ENCODE measurements around the gene KANSL1L.
A peak's percentile ranks its signal among the peaks of the same experiment; 100 is the strongest.
"Not testable (repeated sequence)": the region's sequence is repeated elsewhere in the genome, so short reads cannot be mapped to it uniquely, and the experiment has no call there.

Gene KANSL1L

GRCh38 chr2:210171309-210172218, at the start of gene KANSL1L:
Gene KANSL1L (minus strand): TSS chr2:210171409. CDS start chr2:210154582, 16,827 bp downstream.
- DNase-seq, result peak; percentile 87

DNA sequence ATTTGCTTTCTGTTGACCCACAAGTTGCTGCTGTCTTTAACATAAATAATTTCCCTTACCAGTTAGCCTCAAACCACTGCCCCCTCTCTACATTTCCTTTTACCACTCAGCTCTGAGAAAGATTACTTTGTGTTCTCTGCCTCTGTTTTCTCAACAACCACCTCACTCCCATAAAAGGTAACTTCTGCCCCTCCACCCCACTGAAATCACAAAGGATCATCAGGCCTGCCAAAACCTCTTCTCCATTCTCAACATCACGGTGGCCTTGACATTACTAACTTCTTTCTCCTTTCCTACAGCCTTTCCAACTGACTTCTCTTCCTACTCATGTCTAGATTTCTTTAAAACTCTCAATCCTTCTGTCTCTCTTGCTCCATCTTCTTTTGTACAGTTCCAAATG, 43.9 kb upstream of the KANSL1L start:
- no peak for DNase-seq

DNA sequence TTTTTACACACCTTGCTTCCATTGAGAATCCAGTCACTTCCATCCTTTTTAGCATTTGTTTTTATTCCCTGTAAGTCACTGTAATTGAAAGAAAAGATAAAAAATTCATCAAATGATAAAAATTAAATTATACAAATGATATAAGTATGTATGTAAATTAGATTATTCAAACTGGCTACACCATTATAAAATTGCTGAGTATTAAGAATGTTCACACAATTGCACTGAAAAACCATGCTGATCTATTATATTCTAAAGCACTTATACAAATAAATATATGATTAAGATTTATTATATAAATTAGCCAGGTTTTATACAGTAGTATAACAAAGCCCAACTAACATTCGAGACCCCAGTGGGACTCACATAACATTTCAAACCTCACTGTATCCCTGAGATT, 39.0 kb upstream of the KANSL1L start:
- no peak for DNase-seq

DNA sequence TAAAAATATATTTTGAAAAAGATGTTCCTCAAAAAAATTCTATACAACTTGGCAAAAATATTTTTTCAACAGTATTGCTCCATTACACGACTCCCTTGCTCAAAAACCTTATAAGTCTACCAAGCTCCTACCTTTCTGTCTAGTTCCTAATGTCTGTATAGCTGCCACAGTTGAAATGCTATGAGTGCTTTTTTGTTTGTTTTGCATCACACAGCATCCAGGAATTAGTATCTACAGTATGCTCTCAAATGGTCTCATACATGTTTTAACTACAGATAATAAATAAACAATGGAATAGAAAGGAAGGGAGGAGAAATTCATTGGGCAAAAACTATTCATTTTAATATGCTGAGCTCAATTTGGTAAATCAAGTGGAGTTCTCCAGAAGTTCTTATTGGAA, 36.7 kb upstream of the KANSL1L start:
- DNase-seq, result no peak

GRCh38 chr2:210203558-210203957, 32.3 kb upstream of the KANSL1L start:
- no peak for DNase-seq

- no peak for DNase-seq
Observed at GRCh38 chr2:210203147-210203546, 31.9 kb upstream of the KANSL1L start.

GRCh38 chr2:210199854-210200253, 28.6 kb upstream of the KANSL1L start:
- DNase-seq, result no peak

GRCh38 chr2:210199186-210199765, 28.1 kb upstream of the KANSL1L start:
- DNase-seq, result peak; percentile 37

- DNase-seq, result no peak
Observed at GRCh38 chr2:210198326-210198725, 27.1 kb upstream of the KANSL1L start.

DNA sequence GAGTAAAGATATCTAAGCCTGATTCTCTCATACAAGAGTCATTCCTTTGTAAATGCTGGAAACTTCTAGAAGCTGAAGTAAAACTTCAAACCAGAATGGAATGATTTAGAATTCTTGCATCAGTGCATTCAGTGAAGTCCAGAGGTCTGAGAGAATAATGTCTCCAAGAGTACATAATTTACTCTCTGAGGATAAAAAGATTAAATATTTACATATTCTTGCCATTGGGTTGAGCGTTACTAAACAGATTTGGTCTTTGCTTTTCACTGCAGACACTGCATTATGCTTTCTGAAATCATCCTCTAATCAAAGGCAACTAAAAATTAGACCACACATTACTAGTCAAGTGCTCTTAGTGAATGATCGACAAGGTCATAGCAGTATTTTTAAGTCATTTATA, 26.5 kb upstream of the KANSL1L start:
- no peak for DNase-seq

DNA sequence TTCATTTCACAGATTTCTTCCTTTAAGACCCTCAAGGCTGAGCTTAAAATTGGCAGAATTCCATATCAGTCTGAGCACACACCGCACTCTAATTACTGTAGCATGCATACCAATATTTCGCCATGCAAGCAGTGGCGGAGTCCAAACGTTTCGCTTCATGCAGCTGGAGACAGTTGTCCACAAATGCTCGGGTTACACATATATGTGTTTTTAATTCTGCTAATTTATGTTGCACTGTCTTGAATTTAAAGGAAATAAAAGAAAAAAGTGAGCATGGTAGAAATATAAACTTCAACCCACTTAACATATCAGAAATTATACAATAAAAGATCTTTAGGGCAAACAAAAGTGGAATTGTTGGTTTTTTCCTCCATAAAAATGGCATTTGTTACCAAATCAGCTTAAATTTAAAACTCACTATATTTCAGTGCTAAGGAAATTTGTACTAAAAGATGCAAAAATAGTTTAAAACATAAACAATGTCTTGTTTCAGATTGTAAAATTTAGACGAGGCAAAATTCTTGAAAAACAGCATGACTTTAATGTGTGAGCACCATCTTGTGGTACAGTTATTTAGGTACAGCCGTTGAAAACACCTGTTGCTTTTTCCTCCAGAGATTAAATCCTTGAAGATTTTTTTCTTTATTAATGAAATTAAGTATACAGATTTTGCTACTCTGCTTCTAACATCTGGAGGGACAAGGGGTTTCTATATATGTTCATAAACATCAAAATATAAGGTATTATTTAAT, 24.1 kb upstream of the KANSL1L start:
- DNase-seq, result peak; percentile 54

- DNase-seq, result no peak
Observed at GRCh38 chr2:210190345-210190744, 19.1 kb upstream of the KANSL1L start.

GRCh38 chr2:210189452-210190138, 18.4 kb upstream of the KANSL1L start:
- DNase-seq, result no peak

DNA sequence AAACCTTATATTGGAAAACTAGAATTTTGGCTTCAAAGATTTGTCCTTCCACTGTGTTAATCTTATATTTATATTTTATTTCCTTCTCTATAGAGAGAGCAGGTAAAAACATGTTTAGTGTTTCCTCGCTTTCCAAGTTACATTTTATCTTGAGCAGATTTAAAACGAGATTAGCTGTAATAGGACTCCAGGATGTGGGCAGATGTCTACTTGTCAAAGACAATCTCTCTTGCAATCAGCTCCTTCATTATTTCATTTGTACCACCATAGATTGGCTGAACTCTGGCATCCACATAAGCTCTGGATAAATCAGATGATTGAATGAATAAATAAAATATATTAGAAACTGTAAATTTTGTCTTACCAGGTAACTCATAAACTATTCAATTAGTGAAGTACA, 17.5 kb upstream of the KANSL1L start:
- no peak for DNase-seq

DNA sequence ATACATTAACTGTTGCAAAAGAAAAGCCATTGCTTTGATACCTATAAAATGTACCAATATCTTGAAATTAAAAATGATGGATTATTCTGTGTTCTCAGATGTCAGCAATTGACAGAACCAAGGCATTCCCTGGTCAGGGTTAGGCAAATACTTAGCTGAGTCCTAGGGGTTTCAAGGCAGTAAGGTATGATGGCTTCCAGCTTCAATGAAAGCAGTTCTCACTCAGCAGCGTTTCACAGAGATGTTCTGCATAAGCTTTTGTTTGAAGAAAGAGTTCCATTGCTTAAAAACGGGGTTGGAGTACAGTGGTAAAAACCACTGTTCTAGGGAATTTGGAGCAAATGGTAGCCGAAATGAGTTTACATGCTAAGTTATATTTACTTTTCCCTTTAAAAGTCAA, 17.0 kb upstream of the KANSL1L start:
- DNase-seq, result no peak

- not testable (repeated sequence) for DNase-seq
Observed at GRCh38 chr2:210183936-210184335, 12.7 kb upstream of the KANSL1L start.

- DNase-seq, result peak; percentile 33
Observed at GRCh38 chr2:210181606-210182088, 10.4 kb upstream of the KANSL1L start.

DNA sequence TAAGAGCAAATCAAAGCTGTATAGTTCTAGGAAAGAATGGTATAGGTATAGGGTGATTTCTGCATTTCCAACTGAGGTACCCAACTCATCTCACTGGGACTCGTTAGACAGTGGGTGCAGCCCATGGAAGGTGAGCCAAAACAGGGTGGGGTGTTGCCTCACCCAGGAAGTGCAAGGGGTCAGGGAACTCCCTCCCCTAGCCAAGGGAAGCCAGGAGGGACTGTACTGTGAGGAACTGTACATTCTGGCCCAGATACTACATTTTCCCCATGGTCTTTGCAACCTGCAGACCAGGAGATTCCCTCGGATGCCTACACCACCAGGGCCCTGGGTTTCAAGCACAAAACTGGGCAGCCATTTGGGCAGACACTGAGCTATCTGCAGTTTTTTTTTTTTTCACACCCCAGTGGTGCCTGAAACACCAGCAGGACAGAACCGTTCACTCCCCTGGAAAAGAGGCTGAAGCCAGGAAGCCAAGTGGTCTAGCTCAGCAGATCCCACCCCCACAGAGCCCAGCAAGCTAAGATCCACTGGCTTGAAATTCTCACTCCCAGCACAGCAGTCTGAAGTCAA, 9.9 kb upstream of the KANSL1L start:
- not testable (repeated sequence) for DNase-seq

DNA sequence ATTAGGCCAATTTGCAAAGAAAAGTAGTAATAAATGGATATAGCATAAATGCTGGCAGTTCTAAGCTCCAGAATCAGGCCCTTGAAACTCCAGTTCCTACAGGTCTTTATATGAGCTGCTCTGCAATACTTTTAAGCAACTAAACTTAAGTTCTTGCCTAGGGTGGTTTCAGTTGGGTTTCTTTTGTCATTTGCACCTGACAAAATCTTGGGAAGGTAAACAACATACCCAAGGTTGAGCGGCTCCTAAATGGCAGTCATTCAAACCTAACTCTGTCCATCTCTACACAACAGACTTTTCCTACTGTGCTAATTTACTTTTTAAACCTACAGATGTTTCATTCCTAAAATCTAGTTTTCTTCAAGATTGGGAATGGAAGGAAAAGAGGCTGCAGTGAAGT, 9.3 kb upstream of the KANSL1L start:
- DNase-seq, result no peak

GRCh38 chr2:210179351-210179990, 8.3 kb upstream of the KANSL1L start:
- DNase-seq, result no peak

DNA sequence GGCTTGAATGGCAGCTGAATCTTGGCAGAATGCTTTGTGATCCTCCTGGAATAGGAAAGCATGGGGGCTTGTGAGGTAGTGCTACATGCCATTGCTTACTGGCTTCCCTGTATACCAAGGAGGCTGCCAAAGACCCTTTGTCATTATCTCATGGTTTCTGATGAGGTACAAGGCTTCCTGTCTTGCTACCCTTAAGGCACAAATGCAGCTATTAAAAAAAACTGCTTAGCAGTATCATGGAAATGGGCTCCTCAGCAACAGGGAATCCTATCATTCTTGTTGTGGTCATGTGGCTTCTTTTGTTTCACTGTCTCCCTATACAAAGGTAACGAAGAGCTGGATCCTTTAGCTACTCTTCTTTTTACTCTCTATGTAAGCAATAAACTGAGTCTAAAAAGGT, 6.6 kb upstream of the KANSL1L start:
- DNase-seq, result no peak

DNA sequence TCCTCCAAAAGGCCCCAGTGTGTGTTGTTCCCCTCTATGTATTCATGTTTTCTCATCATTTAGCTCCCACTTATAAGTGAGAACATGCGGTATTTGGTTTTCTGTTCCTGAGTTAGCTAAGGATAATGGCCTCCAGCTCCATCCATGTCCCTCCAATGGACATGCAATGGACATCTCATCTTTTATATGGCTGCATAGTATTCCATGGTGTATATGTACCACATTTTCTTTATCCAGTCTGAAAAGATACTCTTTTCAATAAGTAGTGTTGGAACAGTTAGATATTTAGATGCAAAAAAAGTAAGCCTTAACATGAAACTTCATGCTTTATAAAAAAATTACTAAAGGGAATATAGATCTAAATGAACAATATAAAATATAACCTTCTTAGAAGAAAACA, 5.9 kb upstream of the KANSL1L start:
- not testable (repeated sequence) for DNase-seq
